ENCODE results near the gene OSBPL2. TPM values are rescaled to one million over a fixed set of nuclear protein-coding genes. Genes with fewer than 3 reads are reported as not detected.

The OSBPL2 gene
- total and polyA plus RNA-seq, 2 experiments from 2014 or later = 16.6 to 31.2 TPM

DNA sequence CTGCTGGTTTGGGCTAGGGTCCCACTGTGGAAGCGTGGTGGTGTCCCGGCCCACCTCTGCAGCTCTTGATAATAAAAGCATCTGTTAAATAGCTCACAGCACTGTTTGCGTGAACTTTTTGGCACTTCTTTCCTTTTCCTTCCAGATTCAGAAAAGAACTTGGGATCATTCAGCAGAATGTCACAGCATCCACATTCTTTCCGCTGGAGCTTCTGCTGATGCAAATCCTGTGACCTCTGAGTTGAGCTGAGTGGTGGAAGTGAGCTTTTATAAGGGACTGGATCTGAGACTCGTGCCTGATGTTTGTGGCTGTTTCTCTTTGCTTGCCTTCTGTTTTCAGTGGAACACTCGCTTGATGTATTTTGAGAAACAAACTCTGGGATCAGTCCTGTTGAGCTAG lies 3.9 kb downstream of the OSBPL2 start:
- no peak for DNase-seq (ENCODE audit: low spot score)
- Histone ChIP-seq H3K27ac (ENCODE audit: low read depth) (peak overlapping the region; percentile 63; the same call in 1 of the 2 replicates), H4K20me1 (replicated peaks; ENCODE audit: insufficient read depth) (peaks cover 27% of the 10 kb centered on the region)

DNA sequence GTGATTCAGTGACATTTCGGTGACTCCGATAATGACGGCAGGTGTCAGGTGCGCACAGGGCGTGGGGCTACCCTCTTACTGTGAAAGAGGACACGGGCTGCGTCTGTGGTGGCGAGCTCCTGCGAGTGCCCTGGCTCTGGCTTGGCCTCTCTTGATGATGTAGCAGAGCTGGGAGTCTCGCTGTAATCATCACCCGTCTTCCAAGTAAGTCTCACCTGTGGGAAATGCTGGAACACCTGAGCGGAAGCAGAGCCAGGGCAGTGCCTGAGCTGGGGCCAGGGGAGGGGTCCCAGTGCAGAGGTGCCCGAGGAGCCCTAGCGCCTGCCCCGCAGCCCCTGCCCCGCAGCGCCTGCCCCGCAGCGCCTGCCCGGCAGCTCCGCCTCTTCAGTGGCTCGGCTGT lies 4.8 kb downstream of the OSBPL2 start:
- H3K79me2 ChIP-seq (replicated peaks; ENCODE audit: insufficient read depth) = peaks cover 90% of the 10 kb centered on the region
- H3K27ac ChIP-seq (ENCODE audit: low read depth) = no peak overlapping the region
- peaks cover 5% of the 10 kb centered on the region; the same call in 1 of the 2 replicates for H3K4me1 ChIP-seq (ENCODE audit: insufficient read depth)
- no peak; the same call in 2 of the 3 replicates for ATAC-seq
- no peaks in the 10 kb centered on the region for H3K9me2 ChIP-seq (ENCODE audit: insufficient read depth)
- Mint-ChIP-seq H3K36me3 (ENCODE audit: low read depth) (peaks cover 5% of the 10 kb centered on the region; the same call in 1 of the 3 replicates), H3K4me1 (peaks cover 15% of the 10 kb centered on the region), H3K27me3 (ENCODE audit: insufficient read depth, low read depth, poor library complexity) (peaks cover 11% of the 10 kb centered on the region), H3K4me3 (no peak overlapping the region), H3K9me3 (no peaks in the 10 kb centered on the region), H3K27ac (0 out of 2 replicates have a peak overlapping the region, but pooled peaks have one; percentile 87)
- H4K20me1 ChIP-seq (replicated peaks; ENCODE audit: insufficient read depth) = peaks cover 27% of the 10 kb centered on the region
- 0 out of 2 replicates have a peak, but pooled peaks cover 3% of the 10 kb centered on the region for H3F3A ChIP-seq (replicated peaks; ENCODE audit: low read depth)
- H3K4me3 ChIP-seq = no peak overlapping the region
- TF ChIP-seq ZNF331 (CRISPR knock-in tag; IDR thresholded peaks at IDR 0.05; ENCODE audit: low read depth) (no peak), CREB1 (CRISPR knock-in tag; IDR thresholded peaks at IDR 0.05; ENCODE audit: low read depth) (no peak)
- TF ChIP-seq, protein P1, sequence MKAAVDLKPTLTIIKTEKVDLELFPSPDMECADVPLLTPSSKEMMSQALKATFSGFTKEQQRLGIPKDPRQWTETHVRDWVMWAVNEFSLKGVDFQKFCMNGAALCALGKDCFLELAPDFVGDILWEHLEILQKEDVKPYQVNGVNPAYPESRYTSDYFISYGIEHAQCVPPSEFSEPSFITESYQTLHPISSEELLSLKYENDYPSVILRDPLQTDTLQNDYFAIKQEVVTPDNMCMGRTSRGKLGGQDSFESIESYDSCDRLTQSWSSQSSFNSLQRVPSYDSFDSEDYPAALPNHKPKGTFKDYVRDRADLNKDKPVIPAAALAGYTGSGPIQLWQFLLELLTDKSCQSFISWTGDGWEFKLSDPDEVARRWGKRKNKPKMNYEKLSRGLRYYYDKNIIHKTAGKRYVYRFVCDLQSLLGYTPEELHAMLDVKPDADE (IDR thresholded peaks at IDR 0.05) = no peak
- DNase-seq (ENCODE audit: low spot score) = no peak
- no peak overlapping the region for H3K4me2 ChIP-seq
- no peak overlapping the region for H2AFZ ChIP-seq
- H3K36me3 ChIP-seq (ENCODE audit: insufficient read depth) = no peaks in the 10 kb centered on the region
- H3K27me3 ChIP-seq (ENCODE audit: insufficient read depth) = no peaks in the 10 kb centered on the region

More for the DNA sequence above, 3.9 kb downstream of the OSBPL2 start:
- TF ChIP-seq, protein P1 (IDR thresholded peaks at IDR 0.05) = no peak
- no peak for TF ChIP-seq CREB1 (CRISPR knock-in tag; IDR thresholded peaks at IDR 0.05; ENCODE audit: low read depth)
- Histone ChIP-seq H3K4me3 (no peak overlapping the region), H3K27me3 (ENCODE audit: insufficient read depth) (no peaks in the 10 kb centered on the region), H3K36me3 (ENCODE audit: insufficient read depth) (no peaks in the 10 kb centered on the region), H2AFZ (no peak overlapping the region), H3F3A (replicated peaks; ENCODE audit: low read depth) (0 out of 2 replicates have a peak, but pooled peaks cover 3% of the 10 kb centered on the region), H3K9me2 (ENCODE audit: insufficient read depth) (no peaks in the 10 kb centered on the region), H3K4me2 (no peak overlapping the region), H3K4me1 (ENCODE audit: insufficient read depth) (peaks cover 9% of the 10 kb centered on the region), H3K79me2 (replicated peaks; ENCODE audit: insufficient read depth) (peaks cover 81% of the 10 kb centered on the region)
- Mint-ChIP-seq H3K4me1 (peaks cover 17% of the 10 kb centered on the region), H3K27ac (no peak overlapping the region; the same call in 1 of the 2 replicates), H3K27me3 (ENCODE audit: insufficient read depth, low read depth, poor library complexity) (peaks cover 11% of the 10 kb centered on the region), H3K9me3 (no peaks in the 10 kb centered on the region), H3K36me3 (ENCODE audit: low read depth) (peaks cover 5% of the 10 kb centered on the region; the same call in 1 of the 3 replicates), H3K4me3 (no peak overlapping the region)
- ATAC-seq = no peak

DNA sequence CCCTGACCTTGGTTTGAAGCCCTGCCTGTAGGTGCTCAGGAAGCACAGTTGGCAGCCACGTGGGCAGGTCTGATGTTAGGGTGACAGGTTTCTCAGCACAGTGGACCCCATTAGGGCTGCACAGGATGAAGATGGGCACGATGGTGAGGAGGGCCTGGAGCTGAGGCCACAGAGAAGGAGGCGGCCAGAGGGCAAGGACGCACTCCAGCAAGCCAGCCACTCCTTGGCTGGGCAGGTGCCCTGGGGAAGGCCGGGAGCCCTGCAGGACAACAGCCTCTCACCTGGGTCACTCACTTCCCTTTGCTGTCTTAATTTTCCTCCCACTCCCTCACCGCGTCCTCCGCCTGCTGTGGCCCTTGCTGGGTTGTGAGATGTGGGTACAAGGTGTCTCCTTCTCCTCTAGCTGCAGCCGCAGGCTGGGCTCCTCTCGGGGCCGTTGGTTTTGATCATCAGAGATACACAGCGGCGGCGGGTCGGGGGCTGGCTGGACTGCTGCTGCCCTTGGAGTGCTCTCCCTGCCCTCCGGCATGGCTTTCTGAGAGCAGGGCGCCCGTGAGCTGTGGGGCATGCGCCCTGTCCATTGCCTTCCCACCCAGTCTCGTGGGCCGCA lies 5.7 kb downstream of the OSBPL2 start:
- 0 out of 2 replicates have a peak, but pooled peaks cover 2% of the 10 kb centered on the region for H3F3A ChIP-seq (replicated peaks; ENCODE audit: low read depth)
- TF ChIP-seq, protein P1 (IDR thresholded peaks at IDR 0.05) = no peak
- no peak for TF ChIP-seq EZH2 (IDR thresholded peaks at IDR 0.05; ENCODE audit: low read depth, unreplicated experiment)
- no peak for TF ChIP-seq NANOG (IDR thresholded peaks at IDR 0.05; ENCODE audit: borderline replicate concordance)
- no peak for TF ChIP-seq JUNB (IDR thresholded peaks at IDR 0.05; ENCODE audit: unreplicated experiment)
- TF ChIP-seq EZH2phosphoT487 (IDR thresholded peaks at IDR 0.05; ENCODE audit: unreplicated experiment) = no peak
- no peak for TF ChIP-seq STAT1 (IDR thresholded peaks at IDR 0.05; ENCODE audit: unreplicated experiment)

More for the DNA sequence above, 5.7 kb downstream of the OSBPL2 start:
- ATAC-seq (no peak), DNase-seq (ENCODE audit: low spot score) (no peak)
- no peak overlapping the region for H3K4me3 ChIP-seq
- 0 out of 2 replicates have a peak overlapping the region, but pooled peaks have one; percentile 50 for H3K27ac ChIP-seq (ENCODE audit: low read depth)
- no peaks in the 10 kb centered on the region for H3K9me2 ChIP-seq (ENCODE audit: insufficient read depth)
- peaks cover 15% of the 10 kb centered on the region for H3K4me1 Mint-ChIP-seq
- no peak overlapping the region for H3K4me3 Mint-ChIP-seq
- H3K4me2 ChIP-seq = no peak overlapping the region
- no peak overlapping the region for H3K27ac Mint-ChIP-seq
- H3K36me3 ChIP-seq (ENCODE audit: insufficient read depth) = no peaks in the 10 kb centered on the region
- H3K36me3 Mint-ChIP-seq (ENCODE audit: low read depth) = peaks cover 5% of the 10 kb centered on the region; the same call in 1 of the 3 replicates
- peaks cover 97% of the 10 kb centered on the region for H3K79me2 ChIP-seq (replicated peaks; ENCODE audit: insufficient read depth)
- H3K27me3 ChIP-seq (ENCODE audit: insufficient read depth) = no peaks in the 10 kb centered on the region
- H3K9me3 Mint-ChIP-seq = no peaks in the 10 kb centered on the region
- peaks cover 27% of the 10 kb centered on the region for H4K20me1 ChIP-seq (replicated peaks; ENCODE audit: insufficient read depth)
- peaks cover 5% of the 10 kb centered on the region; the same call in 1 of the 2 replicates for H3K4me1 ChIP-seq (ENCODE audit: insufficient read depth)
- H2AFZ ChIP-seq = no peak overlapping the region
- peaks cover 11% of the 10 kb centered on the region for H3K27me3 Mint-ChIP-seq (ENCODE audit: insufficient read depth, low read depth, poor library complexity)

Measured in GM23338 (cell line).